B cell (primary cell): ENCODE data around the gene PIWIL4. TPM values are rescaled to one million over a fixed set of nuclear protein-coding genes. Genes with fewer than 3 reads are reported as not detected.

Experiments used
- ATAC-seq: fragments of 200-7000 bp; cut with Tn5 transposase; one replicate; pipeline ENCODE4 v1.10.0; 2021; ENCODE audit warnings: low read depth, mild to moderate bottlenecking, moderate number of reproducible peaks, moderate library complexity
- CTCF ChIA-PET: fragments of 350-600 bp; sonication (Branson Sonifier 250); formaldehyde crosslinking; loops from one replicate; lab custom pipeline; 2021; ENCODE audit warnings: antibody characterized with exemption, inconsistent platforms; lab: Charles Lee
- POLR2A ChIA-PET: fragments of 350-600 bp; sonication (Branson Sonifier 250); formaldehyde crosslinking; loops from one replicate; lab custom pipeline; 2021; ENCODE audit warnings: antibody characterized with exemption; lab: Charles Lee
- DNase-seq: peaks from one replicate; pipeline ENCODE4 v3.0.0; 2013
- H2AFZ ChIP-seq: 2 replicates; pipeline ENCODE4 v1.6.1; 2012; ENCODE audit warnings: mild to moderate bottlenecking, low read depth, low read length; ENCODE audit not compliant: insufficient read depth, poor library complexity, severe bottlenecking
- H3K27ac ChIP-seq, 2 donors: 1 replicate in 1 of 2; 2 replicates in 1 of 2; pipeline ENCODE4 v1.5.1; 2012 to 2013; ENCODE audit warnings: low read length in 2 of 2, mild to moderate bottlenecking in 2 of 2, moderate library complexity in 1 of 2
- H3K27me3 ChIP-seq, 4 experiments: fragments of 200-600 bp in 1 of 4; sonication (generic) in 1 of 4; replicated peaks in 1 of 4; 1 replicate in 2 of 4; 2 replicates in 2 of 4; pipeline versions ENCODE4 v1.6.1 to v1.7.0; 2013 to 2016; ENCODE audit warnings: low read length in 3 of 4, mild to moderate bottlenecking in 2 of 4, mixed read lengths in 1 of 4, moderate library complexity in 1 of 4; ENCODE audit not compliant: insufficient read depth in 4 of 4, control insufficient read depth in 3 of 4; ENCODE audit errors: control extremely low read depth in 1 of 4
- H3K36me3 ChIP-seq, 2 experiments: replicated peaks in 1 of 2; 1 replicate in 1 of 2; 2 replicates in 1 of 2; pipeline versions ENCODE4 v1.6.1 to v1.7.1; 2013; ENCODE audit warnings: low read length in 1 of 2; ENCODE audit not compliant: insufficient read depth in 2 of 2, control insufficient read depth in 1 of 2; ENCODE audit errors: control extremely low read depth in 1 of 2, extremely low read depth in 1 of 2
- H3K4me1 ChIP-seq, 2 donors: fragments of 200-600 bp in 1 of 2; sonication (generic) in 1 of 2; 1 replicate in 1 of 2; 2 replicates in 1 of 2; pipeline versions ENCODE4 v1.5.1 to v1.6.1; 2013 to 2017; ENCODE audit warnings: low read length in 2 of 2; ENCODE audit not compliant: control insufficient read depth in 2 of 2, insufficient read depth in 2 of 2
- H3K4me2 ChIP-seq: replicated peaks from 2 replicates; pipeline ENCODE3; 2012; ENCODE audit warnings: mild to moderate bottlenecking, low read depth, low read length; ENCODE audit not compliant: poor library complexity, severe bottlenecking
- H3K4me3 ChIP-seq, 5 experiments: fragments of 200-600 bp in 1 of 5; sonication (generic) in 1 of 5; 1 replicate in 3 of 5; 2 replicates in 2 of 5; pipeline versions ENCODE4 v1.5.1 to v1.7.0; 2011 to 2016; ENCODE audit warnings: low read length in 4 of 5, mild to moderate bottlenecking in 4 of 5, low read depth in 2 of 5, control low read depth in 1 of 5, moderate library complexity in 1 of 5; ENCODE audit not compliant: insufficient read depth in 1 of 5; ENCODE audit errors: control extremely low read depth in 1 of 5, extremely low read depth in 1 of 5
- H3K79me2 ChIP-seq: fragments of 200-600 bp; sonication (generic); one replicate; pipeline ENCODE4 v1.6.0; 2016; ENCODE audit warnings: low read length; ENCODE audit not compliant: control insufficient read depth, insufficient read depth
- H3K9ac ChIP-seq: fragments of 200-600 bp; sonication (generic); 2 replicates; pipeline ENCODE4 v1.6.1; 2017; ENCODE audit warnings: mild to moderate bottlenecking, low read length, moderate library complexity
- H3K9me3 ChIP-seq, 3 donors: one replicate each; pipeline versions ENCODE4 v1.6.1 to v1.7.1; 2013; ENCODE audit warnings: low read length in 2 of 3; ENCODE audit not compliant: control insufficient read depth in 2 of 3, insufficient read depth in 1 of 3; ENCODE audit errors: control extremely low read depth in 1 of 3
- H4K20me1 ChIP-seq: 2 replicates; pipeline ENCODE4 v1.6.0; 2012; ENCODE audit warnings: mild to moderate bottlenecking, low read length; ENCODE audit not compliant: insufficient read depth, control insufficient read depth, poor library complexity, severe bottlenecking
- H3K27ac Mint-ChIP-seq: one replicate; pipeline ENCODE4 v1.8.0; 2021; ENCODE audit warnings: mixed read lengths
- H3K27me3 Mint-ChIP-seq: one replicate; pipeline ENCODE4 v1.8.0; 2021; ENCODE audit warnings: mixed read lengths
- H3K4me1 Mint-ChIP-seq: one replicate; pipeline ENCODE4 v1.8.0; 2021; ENCODE audit warnings: mixed read lengths
- H3K4me3 Mint-ChIP-seq: one replicate; pipeline ENCODE4 v1.8.0; 2021; ENCODE audit warnings: mixed read lengths
- H3K9me3 Mint-ChIP-seq: one replicate; pipeline ENCODE4 v1.8.0; 2022; ENCODE audit warnings: mixed read lengths; ENCODE audit not compliant: insufficient read depth
- CTCF ChIP-seq: fragments of 200-600 bp; IDR thresholded peaks from one replicate; pipeline ENCODE4 v1.8.0; 2022; ENCODE audit warnings: antibody characterized with exemption, mild to moderate bottlenecking
- EZH2 ChIP-seq: IDR thresholded peaks from 2 replicates; pipeline ENCODE4 v1.6.1; 2012; ENCODE audit warnings: borderline replicate concordance, low read depth, mild to moderate bottlenecking, moderate library complexity, low read length; ENCODE audit not compliant: insufficient read depth, poor library complexity, severe bottlenecking
- WGBS: methylation state at CpG from one replicate; pipeline ENCODE4 v1.1.5; 2013; ENCODE audit warnings: missing lambda C conversion rate; ENCODE audit not compliant: insufficient coverage; 5-methylcytosine and 5-hydroxymethylcytosine counted together
- intact Hi-C: fragments of 100-400 bp; cut with micrococcal nuclease; formaldehyde crosslinking; loops from one replicate; pipeline ENCODE4 v1.10.0; 2022
- polyA plus RNA-seq: library from polyadenylated mRNA; depleted of rRNA; stranded (reverse); fragments of >200 nt; gene quantifications from 2 replicates; pipeline ENCODE4 v1.2.3, GENCODE V29; 2012
- total RNA-seq, 2 donors: library from RNA; stranded (reverse); fragments of 120-200 nt in 1 of 2; gene quantifications; 1 replicate in 1 of 2; 2 replicates in 1 of 2; pipeline versions ENCODE4 v1.2.3 to v1.2.4, GENCODE V29; 2013 to 2022

Gene PIWIL4
- total and polyA plus RNA-seq, 2 donors (not counting 1 experiment from before 2014, with no cell fraction given) = 0.67 to 1.4 TPM

GRCh38 chr11:94665116-94665659 lies 98.0 kb downstream of the PIWIL4 start:
- Mint-ChIP-seq H3K4me1 (no peaks in the 10 kb centered on the region), H3K4me3 (no peak overlapping the region), H3K27ac (no peak overlapping the region), H3K9me3 (no peaks in the 10 kb centered on the region), H3K27me3 (peaks cover 12% of the 10 kb centered on the region)
- no peak overlapping the region for H3K9ac ChIP-seq
- H3K4me1 ChIP-seq = no peaks in the 10 kb centered on the region
- no peaks in the 10 kb centered on the region for H3K79me2 ChIP-seq
- H4K20me1 ChIP-seq = no peaks in the 10 kb centered on the region
- peaks cover 0 to 4% (median 0%) of the 10 kb centered on the region in 4 experiments for H3K27me3 ChIP-seq
- H2AFZ ChIP-seq = no peak overlapping the region
- H3K9me3 ChIP-seq = no peaks in the 10 kb centered on the region
- 89% methylated on average over 4 of the region's 4 CpGs for WGBS
- DNase-seq (no peak), ATAC-seq (no peak)
- H3K4me2 ChIP-seq = no peak overlapping the region
- H3K27ac ChIP-seq = no peak overlapping the region
- no peak for TF ChIP-seq EZH2
- TF ChIP-seq CTCF = no peak
- H3K36me3 ChIP-seq = no peaks in the 10 kb centered on the region
- no peak overlapping the region for H3K4me3 ChIP-seq
- ChIA-PET CTCF (interaction anchor here (1.4 kb wide), 1 partner anchor 14 kb away, joined by 5 read pairs; no protein-coding TSS in a partner anchor), POLR2A (no interaction called here)
- intact Hi-C loops = no loop called here
